Smooth muscle cell (in vitro differentiated cells): ENCODE results near the gene TIMP1. TPM values are rescaled to one million over a fixed set of nuclear protein-coding genes. Genes with fewer than 3 reads are reported as not detected.

Source experiments
- DNase-seq: peaks from one replicate; lab custom pipeline; 2025; ENCODE audit not compliant: unreplicated experiment; lab: John Stamatoyannopoulos, UW
- H2AFZ ChIP-seq: fragments of 200-600 bp; sonication (generic); 2 replicates; pipeline ENCODE4 v1.6.0; 2016; ENCODE audit warnings: antibody characterized with exemption, low read depth, mild to moderate bottlenecking
- H3F3A ChIP-seq: fragments of 200-600 bp; sonication (generic); 2 replicates; pipeline ENCODE4 v1.6.0; 2017; ENCODE audit warnings: antibody characterized with exemption, low read depth
- H3K27ac ChIP-seq: fragments of 200-600 bp; sonication (generic); 2 replicates; pipeline ENCODE4 v1.5.1; 2016; ENCODE audit warnings: low read depth, mild to moderate bottlenecking
- H3K27me3 ChIP-seq: fragments of 200-600 bp; sonication (generic); 2 replicates; pipeline ENCODE4 v1.6.1; 2016; ENCODE audit warnings: low read depth, mild to moderate bottlenecking
- H3K36me3 ChIP-seq: fragments of 200-600 bp; sonication (generic); 2 replicates; pipeline ENCODE4 v1.5.1; 2016; ENCODE audit warnings: low read depth
- H3K4me1 ChIP-seq: fragments of 200-600 bp; sonication (generic); 2 replicates; pipeline ENCODE4 v1.5.1; 2016; ENCODE audit warnings: low read depth
- H3K4me2 ChIP-seq: fragments of 200-600 bp; sonication (generic); 2 replicates; pipeline ENCODE4 v1.6.0; 2016; ENCODE audit warnings: mild to moderate bottlenecking
- H3K4me3 ChIP-seq: fragments of 200-600 bp; sonication (generic); 2 replicates; pipeline ENCODE4 v1.5.1; 2016; ENCODE audit warnings: mild to moderate bottlenecking
- H3K79me2 ChIP-seq: fragments of 200-600 bp; sonication (generic); 2 replicates; pipeline ENCODE4 v1.6.0; 2016; ENCODE audit warnings: low read depth, mild to moderate bottlenecking
- H3K9ac ChIP-seq: fragments of 200-600 bp; sonication (generic); 2 replicates; pipeline ENCODE4 v1.6.0; 2016; ENCODE audit warnings: low read depth
- H3K9me3 ChIP-seq: fragments of 200-600 bp; sonication (generic); replicated peaks from 2 replicates; pipeline ENCODE4 v1.5.1; 2016; ENCODE audit warnings: low read depth
- H4K20me1 ChIP-seq: fragments of 200-600 bp; sonication (generic); 2 replicates; pipeline ENCODE4 v1.6.0; 2016; ENCODE audit warnings: low read depth
- WGBS: methylation state at CpG from one replicate; pipeline ENCODE4 v1.1.7; 2016; ENCODE audit warnings: low lambda C conversion rate; 5-methylcytosine and 5-hydroxymethylcytosine counted together
- polyA plus RNA-seq: library from polyadenylated mRNA; unstranded; fragments of >200 nt; fragmentation: Nextera tagmentation; extraction: Ambion mirVana; gene quantifications from 2 replicates; pipeline ENCODE4 v1.2.1, GENCODE V29; 2016
- total RNA-seq: library from RNA; depleted of rRNA; stranded (reverse); fragments of >200 nt; gene quantifications from 2 replicates; pipeline ENCODE4 v1.2.3, GENCODE V29; 2014
- TF ChIP-seq, protein P1 (sequence below): fragments of 200-600 bp; sonication (generic); IDR thresholded peaks from 2 replicates; pipeline ENCODE4 v1.5.1; 2017; ENCODE audit warnings: borderline replicate concordance, mild to moderate bottlenecking, antibody characterized with exemption; ENCODE audit not compliant: insufficient read depth, poor library complexity, severe bottlenecking

Gene TIMP1
- total RNA-seq = 3,396 and 3,796 TPM in 2 replicates
- polyA plus RNA-seq = 14,304 and 15,830 TPM in 2 replicates

DNA sequence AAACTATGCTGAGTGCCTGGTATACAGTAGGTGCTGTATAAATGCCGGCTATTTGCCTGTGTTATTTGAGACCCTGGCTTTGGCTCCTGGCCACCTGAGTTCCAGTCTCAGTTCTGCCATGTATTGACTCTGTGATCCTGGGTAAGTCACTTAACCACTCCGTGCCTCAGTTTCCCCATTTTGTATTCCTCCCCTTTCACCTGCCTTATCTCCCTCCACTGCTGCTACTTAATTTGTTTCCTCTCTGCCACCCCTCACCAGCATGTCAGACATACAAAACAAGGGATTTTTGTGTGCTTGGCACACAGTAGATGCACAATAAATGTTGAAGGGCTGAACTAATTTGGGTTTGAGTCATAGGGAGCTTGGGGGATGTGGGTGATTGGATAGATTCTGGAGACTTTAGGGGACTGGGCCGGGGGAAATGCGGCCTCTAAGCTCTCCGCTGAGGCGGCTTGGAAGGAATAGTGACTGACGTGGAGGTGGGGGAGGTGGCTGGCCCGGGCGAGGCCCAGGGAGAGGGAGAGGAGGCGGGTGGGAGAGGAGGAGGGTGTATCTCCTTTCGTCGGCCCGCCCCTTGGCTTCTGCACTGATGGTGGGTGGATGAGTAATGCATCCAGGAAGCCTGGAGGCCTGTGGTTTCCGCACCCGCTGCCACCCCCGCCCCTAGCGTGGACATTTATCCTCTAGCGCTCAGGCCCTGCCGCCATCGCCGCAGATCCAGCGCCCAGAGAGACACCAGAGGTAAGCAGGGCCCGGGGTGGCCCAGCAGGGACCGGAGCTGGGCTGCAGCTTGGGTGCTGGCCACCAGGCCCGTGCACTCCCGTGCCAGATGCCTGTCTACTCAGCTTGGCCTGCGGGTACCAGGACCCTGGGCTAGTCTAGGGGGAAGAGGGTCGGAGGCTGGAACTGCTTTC, at the start of gene TIMP1:
TIMP1 (plus strand) TSS at position 706 of the 917 bp plus-strand sequence. CDS start 980 bp downstream, outside the sequence.
- H3K27me3 ChIP-seq = no peaks in the 10 kb centered on the region
- H3K27ac ChIP-seq = peak within 1 kb of the TSS; percentile 76
- no peaks in the 10 kb centered on the region for H3K36me3 ChIP-seq
- H3F3A ChIP-seq = no peaks in the 10 kb centered on the region
- peak within 1 kb of the TSS; percentile 74 for H3K9ac ChIP-seq
- no peaks in the 10 kb centered on the region for H3K9me3 ChIP-seq
- peak; percentile 49 for DNase-seq
- H3K4me3 ChIP-seq = peak within 1 kb of the TSS; percentile 64
- WGBS = 53% methylated on average over 24 of the region's 28 CpGs
- peak within 1 kb of the TSS; percentile 86 for H3K4me2 ChIP-seq
- H2AFZ ChIP-seq = no peak within 1 kb of the TSS
- no peaks in the 10 kb centered on the region for H3K4me1 ChIP-seq
- TF ChIP-seq, protein P1, sequence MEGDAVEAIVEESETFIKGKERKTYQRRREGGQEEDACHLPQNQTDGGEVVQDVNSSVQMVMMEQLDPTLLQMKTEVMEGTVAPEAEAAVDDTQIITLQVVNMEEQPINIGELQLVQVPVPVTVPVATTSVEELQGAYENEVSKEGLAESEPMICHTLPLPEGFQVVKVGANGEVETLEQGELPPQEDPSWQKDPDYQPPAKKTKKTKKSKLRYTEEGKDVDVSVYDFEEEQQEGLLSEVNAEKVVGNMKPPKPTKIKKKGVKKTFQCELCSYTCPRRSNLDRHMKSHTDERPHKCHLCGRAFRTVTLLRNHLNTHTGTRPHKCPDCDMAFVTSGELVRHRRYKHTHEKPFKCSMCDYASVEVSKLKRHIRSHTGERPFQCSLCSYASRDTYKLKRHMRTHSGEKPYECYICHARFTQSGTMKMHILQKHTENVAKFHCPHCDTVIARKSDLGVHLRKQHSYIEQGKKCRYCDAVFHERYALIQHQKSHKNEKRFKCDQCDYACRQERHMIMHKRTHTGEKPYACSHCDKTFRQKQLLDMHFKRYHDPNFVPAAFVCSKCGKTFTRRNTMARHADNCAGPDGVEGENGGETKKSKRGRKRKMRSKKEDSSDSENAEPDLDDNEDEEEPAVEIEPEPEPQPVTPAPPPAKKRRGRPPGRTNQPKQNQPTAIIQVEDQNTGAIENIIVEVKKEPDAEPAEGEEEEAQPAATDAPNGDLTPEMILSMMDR = no peak
- peaks cover 29% of the 10 kb centered on the region for H4K20me1 ChIP-seq
- peaks cover 17% of the 10 kb centered on the region for H3K79me2 ChIP-seq

DNA sequence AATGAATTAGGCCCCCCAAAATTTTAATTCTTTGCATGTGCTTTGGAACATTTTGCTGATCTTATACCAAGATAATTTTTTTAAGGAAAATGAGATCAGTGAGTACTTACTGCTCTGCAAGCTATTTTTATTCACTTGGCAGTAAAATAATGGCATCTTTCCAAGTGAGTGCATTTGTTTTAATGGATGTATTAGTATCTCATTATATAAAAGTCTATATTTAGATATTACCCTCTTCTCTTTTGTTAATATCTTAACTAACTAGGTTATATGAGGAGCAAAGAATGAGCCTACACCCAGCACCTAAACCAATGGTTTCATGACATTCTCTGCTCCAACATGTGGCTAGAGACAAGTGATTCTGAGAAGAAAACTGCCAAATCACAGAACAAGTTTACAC, 42.4 kb upstream of the TIMP1 start:
- no peak for DNase-seq

DNA sequence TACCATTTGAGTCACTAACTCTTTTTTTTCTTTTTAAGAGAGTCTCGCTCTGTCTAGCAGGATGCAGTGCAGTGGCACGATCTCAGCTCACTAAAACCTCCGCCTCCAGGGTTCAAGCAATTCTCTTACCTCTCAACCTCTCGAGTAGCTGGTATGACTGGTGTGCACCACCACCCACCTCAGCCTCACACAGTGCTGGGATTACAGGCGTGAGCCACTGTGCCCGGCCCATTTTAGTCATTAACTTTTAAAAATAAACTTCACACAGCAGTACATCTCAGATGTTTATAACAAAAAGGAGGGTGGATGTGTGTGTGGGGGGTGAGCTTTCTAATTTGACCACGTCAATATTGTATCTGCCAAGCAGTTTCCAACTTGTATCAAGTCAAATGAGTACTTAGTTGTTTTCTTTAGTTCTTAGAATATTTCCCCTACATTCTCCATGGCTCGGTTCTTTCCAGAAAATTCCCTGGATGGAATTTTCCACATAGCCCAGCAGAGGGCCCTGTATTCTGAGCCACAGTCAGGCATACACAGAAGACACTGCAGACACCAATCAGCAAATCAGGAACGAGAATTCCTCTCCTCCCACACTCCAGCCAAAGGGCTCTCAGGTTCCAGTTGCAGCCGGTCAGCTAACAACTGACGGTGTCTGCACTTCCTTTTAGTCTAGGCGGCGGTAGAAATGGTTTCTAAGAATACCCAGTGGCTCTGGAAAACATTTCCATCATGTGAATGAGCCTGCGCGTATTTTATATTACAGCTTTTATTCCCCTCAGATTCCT, 41.3 kb upstream of the TIMP1 start:
- Histone ChIP-seq H3K79me2 (no peaks in the 10 kb centered on the region), H3K27me3 (no peaks in the 10 kb centered on the region), H3K9me3 (peaks cover 4% of the 10 kb centered on the region), H3K4me1 (peaks cover 6% of the 10 kb centered on the region), H3K9ac (no peak overlapping the region), H4K20me1 (no peaks in the 10 kb centered on the region), H3K4me2 (peak overlapping the region; percentile 67), H3K4me3 (peak overlapping the region; percentile 21), H3K27ac (peak overlapping the region; percentile 65), H2AFZ (no peak overlapping the region), H3F3A (no peaks in the 10 kb centered on the region), H3K36me3 (no peaks in the 10 kb centered on the region)
- peak; percentile 1 for DNase-seq
- TF ChIP-seq, protein P1 = peak; percentile 44
- 47% methylated on average over 15 of the region's 15 CpGs for WGBS

More for the DNA sequence above, 42.4 kb upstream of the TIMP1 start:
- no peak overlapping the region for H3K4me2 ChIP-seq
- H3K4me1 ChIP-seq = peaks cover 6% of the 10 kb centered on the region
- H3K9me3 ChIP-seq = peaks cover 4% of the 10 kb centered on the region
- H3K27me3 ChIP-seq = no peaks in the 10 kb centered on the region
- H3K79me2 ChIP-seq = no peaks in the 10 kb centered on the region
- H3K4me3 ChIP-seq = no peak overlapping the region
- H3K9ac ChIP-seq = no peak overlapping the region
- H3K36me3 ChIP-seq = no peaks in the 10 kb centered on the region
- no peak overlapping the region for H3K27ac ChIP-seq
- H3F3A ChIP-seq = no peaks in the 10 kb centered on the region
- TF ChIP-seq, protein P1 = no peak
- no peak overlapping the region for H2AFZ ChIP-seq
- H4K20me1 ChIP-seq = no peaks in the 10 kb centered on the region
